NB4 (cell line): ENCODE data around the gene MIDN.

Experiments
- DNase-seq: peaks from one replicate; pipeline ENCODE4 v3.0.0; 2010; ENCODE audit warnings: low read depth
- H3K4me3 ChIP-seq: one replicate; pipeline ENCODE4 v1.5.1; 2011; ENCODE audit warnings: mild to moderate bottlenecking, low read depth, low read length, moderate library complexity
- CTCF ChIP-seq: IDR thresholded peaks from one replicate; pipeline ENCODE4 v1.5.1; 2012; ENCODE audit warnings: low read depth, low read length
- MAX ChIP-seq: IDR thresholded peaks from 2 replicates; pipeline ENCODE4 v1.6.1; 2011; ENCODE audit warnings: low read depth, low read length
- MYC ChIP-seq: IDR thresholded peaks from 2 replicates; pipeline ENCODE4 v1.6.1; 2011; ENCODE audit warnings: low read depth, low read length
- POLR2A ChIP-seq: IDR thresholded peaks from 2 replicates; pipeline ENCODE4 v1.6.1; 2011; ENCODE audit warnings: mild to moderate bottlenecking; ENCODE audit not compliant: insufficient read length; ENCODE audit errors: extremely low read depth

The MIDN gene

DNA sequence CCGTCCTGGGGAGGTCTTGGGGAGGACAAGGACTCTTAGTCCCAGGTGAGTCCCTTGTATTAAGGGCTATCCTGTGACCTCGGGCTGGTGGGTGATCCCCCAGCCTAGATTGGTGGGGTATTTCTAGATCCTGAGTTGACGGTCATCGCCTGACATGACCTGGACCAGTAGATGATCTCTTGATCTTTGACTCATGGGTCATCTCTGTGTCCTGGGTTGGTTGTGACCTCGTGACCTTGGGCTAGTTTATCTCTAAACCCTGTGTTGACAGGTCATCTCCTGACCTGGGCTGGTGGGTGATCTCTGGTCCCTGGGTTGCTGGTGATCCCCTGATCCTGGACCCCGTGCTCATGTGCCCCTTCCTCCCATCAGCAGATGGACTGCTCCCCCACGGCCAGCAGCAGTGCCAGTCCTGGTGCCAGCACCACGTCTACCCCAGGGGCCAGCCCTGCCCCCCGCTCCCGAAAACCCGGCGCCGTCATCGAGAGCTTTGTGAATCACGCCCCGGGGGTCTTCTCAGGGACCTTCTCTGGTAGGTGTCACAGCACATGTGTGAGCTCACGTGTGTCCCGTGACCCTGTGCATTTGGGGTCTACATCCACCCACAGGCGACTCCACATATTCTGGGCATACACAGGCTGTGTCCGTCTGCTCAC, 6.3 kb downstream of the MIDN start:
- H3K4me3 ChIP-seq, result no peak overlapping the region
- TF ChIP-seq POLR2A (no peak), CTCF (no peak), MYC (no peak), MAX (no peak)
- DNase-seq, result no peak

GRCh38 chr19:1255186-1256161, 7.1 kb downstream of the MIDN start:
- H3K4me3 ChIP-seq, result no peak overlapping the region
- TF ChIP-seq MYC (no peak), CTCF (no peak), MAX (no peak), POLR2A (no peak)
- DNase-seq, result no peak

DNA sequence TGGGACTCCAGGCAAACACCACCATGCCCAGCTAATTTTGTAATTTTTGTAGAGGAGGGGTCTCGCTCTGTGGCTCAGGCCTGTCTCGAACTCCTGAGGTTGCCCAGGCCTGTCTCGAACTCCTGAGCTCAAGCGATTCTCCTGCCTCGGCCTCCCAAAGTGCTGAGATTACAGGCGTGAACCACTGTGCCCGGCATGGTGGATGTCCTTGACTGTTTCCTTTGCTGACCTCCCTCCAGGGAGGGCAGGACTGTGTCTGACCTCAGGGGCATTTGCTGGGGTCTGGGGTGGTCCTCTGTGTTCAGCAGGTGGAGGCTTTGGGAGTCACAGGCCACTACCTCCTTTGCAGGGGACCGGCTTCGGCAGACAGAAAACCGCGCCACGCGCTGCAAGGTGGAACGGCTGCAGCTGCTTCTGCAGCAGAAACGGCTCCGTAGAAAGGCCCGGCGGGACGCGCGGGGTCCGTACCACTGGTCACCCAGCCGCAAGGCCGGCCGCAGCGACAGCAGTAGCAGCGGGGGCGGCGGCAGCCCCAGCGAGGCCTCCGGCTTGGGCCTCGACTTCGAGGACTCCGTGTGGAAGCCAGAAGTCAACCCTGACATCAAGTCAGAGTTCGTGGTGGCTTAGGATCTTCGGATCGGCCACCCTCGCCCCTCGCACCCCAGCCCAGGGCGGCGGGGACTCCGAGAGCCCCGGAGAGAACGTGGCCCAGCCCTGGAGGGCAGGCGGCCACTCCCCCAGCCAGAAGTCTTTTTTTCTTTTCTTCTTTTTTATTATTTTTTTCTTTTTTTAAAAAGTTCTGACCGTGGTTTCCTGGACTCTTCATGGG, 8.5 kb downstream of the MIDN start:
- DNase-seq, result no peak
- TF ChIP-seq MYC (no peak), CTCF (no peak), POLR2A (no peak), MAX (no peak)
- no peak overlapping the region for H3K4me3 ChIP-seq

DNA sequence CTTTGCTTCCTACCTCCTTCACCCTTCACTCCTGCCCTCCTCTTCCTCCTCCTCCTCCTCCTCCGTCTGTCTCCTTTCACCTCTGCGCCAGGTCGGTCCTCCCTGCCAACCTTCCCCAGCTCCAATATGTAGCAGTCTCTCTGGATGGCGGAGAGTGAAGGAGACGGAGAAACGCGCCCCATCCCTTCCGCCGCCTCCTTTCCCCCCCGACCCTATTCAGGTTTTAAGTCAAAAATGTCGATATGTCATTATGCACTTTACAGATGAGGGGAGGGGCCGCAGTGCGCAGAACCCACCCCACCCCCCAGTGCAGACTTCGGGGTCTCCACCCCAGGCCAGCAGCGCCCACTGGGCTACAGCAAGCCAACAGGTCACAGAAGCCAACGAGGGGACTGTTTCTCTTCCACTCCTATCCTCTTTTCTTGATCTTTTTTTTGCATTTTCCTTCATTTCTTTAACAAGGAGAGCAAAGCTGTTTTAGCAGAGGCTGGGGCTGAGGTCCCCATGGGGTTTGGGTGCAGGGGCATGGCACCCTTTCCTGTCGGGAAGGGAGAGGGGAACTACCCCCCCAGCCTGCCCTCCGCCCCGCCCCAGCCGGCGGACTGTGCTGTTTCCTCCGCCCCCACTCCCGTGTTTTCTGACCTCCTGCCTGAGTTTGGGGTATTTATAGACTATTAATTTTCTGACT, 9.2 kb downstream of the MIDN start:
- no peak overlapping the region for H3K4me3 ChIP-seq
- no peak for TF ChIP-seq MAX
- no peak for TF ChIP-seq CTCF
- TF ChIP-seq MYC, result no peak
- TF ChIP-seq POLR2A, result no peak
- no peak for DNase-seq

GRCh38 chr19:1258163-1258492, 9.7 kb downstream of the MIDN start:
- no peak overlapping the region for H3K4me3 ChIP-seq

More at GRCh38 chr19:1258163-1258492, 9.7 kb downstream of the MIDN start:
- TF ChIP-seq MAX, result no peak
- TF ChIP-seq CTCF, result no peak
- TF ChIP-seq MYC, result no peak
- TF ChIP-seq POLR2A, result no peak
- DNase-seq, result no peak
